Trophoblast cell (in vitro differentiated cells and primary cell): ENCODE results near the gene SEMA6C.
"Not testable (repeated sequence)": the region's sequence is repeated elsewhere in the genome, so short reads cannot be mapped to it uniquely, and the experiment has no call there.

ENCODE experiments used
- DNase-seq, 2 donors: peaks; one replicate each; pipeline ENCODE4 v3.0.0-alpha.2; 2016
- H2AFZ ChIP-seq: 2 replicates; pipeline ENCODE4 v1.6.1; 2013; ENCODE audit warnings: low read length, moderate library complexity, mild to moderate bottlenecking; ENCODE audit not compliant: insufficient read depth, poor library complexity
- H2AK5ac ChIP-seq: 2 replicates; pipeline ENCODE4 v1.6.1; 2013; ENCODE audit warnings: mild to moderate bottlenecking, low read length
- H2BK120ac ChIP-seq: 2 replicates; pipeline ENCODE4 v1.6.1; 2013; ENCODE audit warnings: low read length, mild to moderate bottlenecking, moderate library complexity; ENCODE audit not compliant: insufficient read depth, poor library complexity
- H2BK12ac ChIP-seq: 2 replicates; pipeline ENCODE4 v1.6.1; 2013; ENCODE audit warnings: mild to moderate bottlenecking, low read length, moderate library complexity
- H2BK5ac ChIP-seq: 2 replicates; pipeline ENCODE4 v1.6.1; 2013; ENCODE audit warnings: low read length, low read depth, moderate library complexity, mild to moderate bottlenecking; ENCODE audit not compliant: poor library complexity
- H3K14ac ChIP-seq: 2 replicates; pipeline ENCODE4 v1.6.1; 2013; ENCODE audit warnings: mild to moderate bottlenecking, low read length
- H3K18ac ChIP-seq: 2 replicates; pipeline ENCODE4 v1.6.1; 2013; ENCODE audit warnings: mild to moderate bottlenecking, low read length
- H3K23ac ChIP-seq: 2 replicates; pipeline ENCODE4 v1.6.1; 2013; ENCODE audit warnings: low read length
- H3K27ac ChIP-seq: 2 replicates; pipeline ENCODE4 v1.5.1; 2013; ENCODE audit warnings: low read depth, mild to moderate bottlenecking, inconsistent platforms, low read length, moderate library complexity
- H3K27me3 ChIP-seq: 2 replicates; pipeline ENCODE4 v1.6.1; 2013; ENCODE audit warnings: inconsistent platforms, mild to moderate bottlenecking, low read length, moderate library complexity; ENCODE audit not compliant: insufficient read depth
- H3K36me3 ChIP-seq, 2 experiments: 1 replicate in 1 of 2; 2 replicates in 1 of 2; pipeline ENCODE4 v1.6.1; 2013; ENCODE audit warnings: low read length in 2 of 2, mild to moderate bottlenecking in 2 of 2, moderate library complexity in 1 of 2; ENCODE audit not compliant: insufficient read depth in 2 of 2, control insufficient read depth in 1 of 2
- H3K4ac ChIP-seq: 2 replicates; pipeline ENCODE4 v1.6.1; 2013; ENCODE audit warnings: low read depth, mild to moderate bottlenecking, low read length, moderate library complexity
- H3K4me1 ChIP-seq, 2 experiments: 1 replicate in 1 of 2; 2 replicates in 1 of 2; pipeline ENCODE4 v1.6.1; 2013; ENCODE audit warnings: low read length in 2 of 2, mild to moderate bottlenecking in 2 of 2, moderate library complexity in 1 of 2; ENCODE audit not compliant: insufficient read depth in 2 of 2, control insufficient read depth in 1 of 2
- H3K4me2 ChIP-seq: 2 replicates; pipeline ENCODE4 v1.6.1; 2013; ENCODE audit warnings: inconsistent platforms, mild to moderate bottlenecking, low read length, moderate library complexity
- H3K4me3 ChIP-seq: 2 replicates; pipeline ENCODE4 v1.5.1; 2013; ENCODE audit warnings: mild to moderate bottlenecking, low read depth, low read length, inconsistent platforms
- H3K79me1 ChIP-seq: one replicate; pipeline ENCODE4 v1.6.1; 2013; ENCODE audit warnings: low read length
- H3K79me2 ChIP-seq: 2 replicates; pipeline ENCODE4 v1.6.1; 2013; ENCODE audit warnings: low read length, mild to moderate bottlenecking; ENCODE audit not compliant: control insufficient read depth, insufficient read depth, poor library complexity
- H3K9ac ChIP-seq: 2 replicates; pipeline ENCODE4 v1.6.1; 2013; ENCODE audit warnings: mild to moderate bottlenecking, low read length
- H3K9me3 ChIP-seq: 2 replicates; pipeline ENCODE4 v1.6.1; 2013; ENCODE audit warnings: low read depth, mild to moderate bottlenecking, control low read depth, inconsistent platforms, low read length; ENCODE audit not compliant: insufficient read depth
- H4K12ac ChIP-seq: 2 replicates; pipeline ENCODE4 v1.6.1; 2013; ENCODE audit warnings: low read depth, mild to moderate bottlenecking, low read length, moderate library complexity
- H4K8ac ChIP-seq: 2 replicates; pipeline ENCODE4 v1.6.1; 2013; ENCODE audit warnings: low read depth, mild to moderate bottlenecking, low read length, moderate library complexity
- H4K91ac ChIP-seq: one replicate; pipeline ENCODE4 v1.6.1; 2013; ENCODE audit warnings: low read depth, mild to moderate bottlenecking, low read length, moderate library complexity
- WGBS: extraction: QIAGEN DNeasy Blood & Tissue Kit; methylation state at CpG from one replicate; pipeline ENCODE4 v1.1.7; 2013; ENCODE audit warnings: missing lambda C conversion rate; ENCODE audit not compliant: insufficient read length, insufficient coverage; ENCODE audit errors: extremely low coverage; 5-methylcytosine and 5-hydroxymethylcytosine counted together

The SEMA6C gene

GRCh38 chr1:151193304-151193703 lies 46.9 kb upstream of the SEMA6C start:
- WGBS, result no CpG with 5 or more reads among the region's 6 CpGs
- H3K9me3 ChIP-seq, result no peaks in the 10 kb centered on the region
- no peak overlapping the region for H3K4ac ChIP-seq
- no peak overlapping the region for H3K14ac ChIP-seq
- peaks cover 12% of the 10 kb centered on the region for H3K79me1 ChIP-seq
- H2AFZ ChIP-seq, result no peak overlapping the region
- no peak overlapping the region for H2BK5ac ChIP-seq
- peaks cover 9% of the 10 kb centered on the region in 2 experiments for H3K4me1 ChIP-seq
- H3K79me2 ChIP-seq, result peaks cover 8% of the 10 kb centered on the region
- H3K36me3 ChIP-seq, result no peaks in the 10 kb centered on the region
- H3K4me3 ChIP-seq, result no peak overlapping the region
- no peak overlapping the region for H2BK120ac ChIP-seq
- H4K12ac ChIP-seq, result no peak overlapping the region
- H3K18ac ChIP-seq, result no peak overlapping the region
- H2AK5ac ChIP-seq, result no peak overlapping the region
- no peaks in the 10 kb centered on the region for H3K27me3 ChIP-seq
- H4K91ac ChIP-seq, result no peak overlapping the region
- DNase-seq, result no peak
- H3K27ac ChIP-seq, result no peak overlapping the region
- no peak overlapping the region for H4K8ac ChIP-seq
- no peak overlapping the region for H3K23ac ChIP-seq
- no peak overlapping the region for H3K9ac ChIP-seq
- H3K4me2 ChIP-seq, result no peak overlapping the region
- no peak overlapping the region for H2BK12ac ChIP-seq

GRCh38 chr1:151192047-151192446 lies 45.6 kb upstream of the SEMA6C start:
- Histone ChIP-seq H3K36me3 (no peaks in the 10 kb centered on the region), H3K4me3 (no peak overlapping the region), H3K23ac (no peak overlapping the region), H3K14ac (no peak overlapping the region), H3K4me1 (peaks cover 5 to 9% of the 10 kb centered on the region in 2 experiments), H4K12ac (no peak overlapping the region), H2BK5ac (no peak overlapping the region), H2BK12ac (no peak overlapping the region), H4K91ac (no peak overlapping the region), H2BK120ac (no peak overlapping the region), H4K8ac (no peak overlapping the region), H2AFZ (no peak overlapping the region), H3K27ac (no peak overlapping the region), H3K9me3 (no peaks in the 10 kb centered on the region), H3K4me2 (no peak overlapping the region), H3K18ac (no peak overlapping the region), H3K79me1 (peaks cover 10% of the 10 kb centered on the region), H2AK5ac (no peak overlapping the region), H3K4ac (no peak overlapping the region), H3K9ac (no peak overlapping the region), H3K27me3 (no peaks in the 10 kb centered on the region), H3K79me2 (peaks cover 8% of the 10 kb centered on the region)
- WGBS, result no CpG with 5 or more reads among the region's 7 CpGs
- no peak for DNase-seq

- Histone ChIP-seq H3K14ac (peak within 1 kb of the TSS; percentile 80), H2AK5ac (peak within 1 kb of the TSS; percentile 87), H3K4me3 (peak within 1 kb of the TSS; percentile 79), H3K4me2 (peak within 1 kb of the TSS; percentile 54), H2BK120ac (peak within 1 kb of the TSS; percentile 91), H3K4ac (peak within 1 kb of the TSS; percentile 90), H3K79me1 (peaks cover 8% of the 10 kb centered on the region), H3K9me3 (no peaks in the 10 kb centered on the region), H3K9ac (peak within 1 kb of the TSS; percentile 83), H3K23ac (no peak within 1 kb of the TSS), H3K27me3 (no peaks in the 10 kb centered on the region), H3K36me3 (peaks cover 4 to 7% of the 10 kb centered on the region in 2 experiments), H2BK12ac (no peak within 1 kb of the TSS), H3K27ac (peak within 1 kb of the TSS; percentile 77), H4K91ac (peak within 1 kb of the TSS; percentile 88), H2BK5ac (peak within 1 kb of the TSS; percentile 83), H3K4me1 (peaks cover 3 to 5% of the 10 kb centered on the region in 2 experiments), H2AFZ (peak within 1 kb of the TSS; percentile 92), H3K18ac (peak within 1 kb of the TSS; percentile 80), H4K12ac (peak within 1 kb of the TSS; percentile 97), H3K79me2 (peaks cover 8% of the 10 kb centered on the region), H4K8ac (peak within 1 kb of the TSS; percentile 97)
- no CpG with 5 or more reads among the region's 42 CpGs for WGBS
- DNase-seq, result peak; percentile 81 to 86
Observed at GRCh38 chr1:151189637-151190445, 43.4 kb upstream of the SEMA6C start, which contains the start of gene VPS72. Gene VPS72, minus strand, starts transcription at chr1:151190197. Its CDS starts 76 bp downstream, at chr1:151190121.

- H3K4me1 ChIP-seq, H3K27ac ChIP-seq, H4K91ac ChIP-seq, H2AFZ ChIP-seq, H3K9ac ChIP-seq, H3K23ac ChIP-seq, H3K79me2 ChIP-seq, H3K14ac ChIP-seq, DNase-seq, H4K8ac ChIP-seq, H2BK12ac ChIP-seq, H3K27me3 ChIP-seq, H2BK120ac ChIP-seq, H3K18ac ChIP-seq, H2AK5ac ChIP-seq, H3K9me3 ChIP-seq, H2BK5ac ChIP-seq, H4K12ac ChIP-seq, H3K4me3 ChIP-seq, H3K79me1 ChIP-seq: not testable (repeated sequence)
- H3K4ac ChIP-seq, result peak overlapping the region; percentile 47
- H3K4me2 ChIP-seq, result peak overlapping the region; percentile 54
- WGBS, result no CpG with 5 or more reads among the region's 8 CpGs
- peaks cover 11 to 12% of the 10 kb centered on the region in 2 experiments for H3K36me3 ChIP-seq
Observed at GRCh38 chr1:151188667-151189066, 42.2 kb upstream of the SEMA6C start.
